Endothelial cell (in vitro differentiated cells): ENCODE measurements around the gene GZMH. TPM values are rescaled to one million over a fixed set of nuclear protein-coding genes. Genes with fewer than 3 reads are reported as not detected.
A peak's percentile ranks its signal among the peaks of the same experiment; 100 is the strongest.

Experiments used
- DNase-seq: peaks from one replicate; pipeline ENCODE4 v3.0.0; 2021; ENCODE audit warnings: low spot score
- H3K27ac Mint-ChIP-seq: one replicate; pipeline ENCODE4 v1.8.0; 2021; ENCODE audit warnings: mixed read lengths, inconsistent platforms; ENCODE audit not compliant: unreplicated experiment
- H3K27me3 Mint-ChIP-seq: one replicate; pipeline ENCODE4 v1.8.0; 2021; ENCODE audit warnings: mild to moderate bottlenecking, moderate library complexity, mixed read lengths, inconsistent platforms; ENCODE audit not compliant: unreplicated experiment
- H3K36me3 Mint-ChIP-seq: one replicate; pipeline ENCODE4 v1.8.0; 2021; ENCODE audit warnings: mild to moderate bottlenecking, low read depth, mixed read lengths, inconsistent platforms; ENCODE audit not compliant: unreplicated experiment
- H3K4me1 Mint-ChIP-seq: one replicate; pipeline ENCODE4 v1.8.0; 2021; ENCODE audit warnings: mild to moderate bottlenecking, mixed read lengths, inconsistent platforms; ENCODE audit not compliant: unreplicated experiment
- H3K4me3 Mint-ChIP-seq: one replicate; pipeline ENCODE4 v1.8.0; 2021; ENCODE audit warnings: mild to moderate bottlenecking, mixed read lengths, inconsistent platforms; ENCODE audit not compliant: unreplicated experiment
- H3K9me3 Mint-ChIP-seq: one replicate; pipeline ENCODE4 v1.8.0; 2021; ENCODE audit warnings: mixed read lengths, inconsistent platforms; ENCODE audit not compliant: unreplicated experiment
- CTCF ChIP-seq: fragments of 200-600 bp; sonication (generic); IDR thresholded peaks from one replicate; pipeline ENCODE4 v1.5.0; 2021; ENCODE audit warnings: antibody characterized with exemption; ENCODE audit not compliant: unreplicated experiment
- total RNA-seq: library from RNA; stranded (reverse); fragmentation: NEBNext Ultra II Directional; extraction: Animal tissue kit (Norgen Biotek cat#: 25700); gene quantifications from one replicate; pipeline ENCODE4 v1.2.1, GENCODE V29; 2021; ENCODE audit not compliant: unreplicated experiment

The GZMH gene
- total RNA-seq, 1 donor from 2014 or later = not detected

GRCh38 chr14:24607635-24608514, 1.6 kb downstream of the GZMH start:
- Mint-ChIP-seq H3K27me3 (peaks cover 13% of the 10 kb centered on the region), H3K9me3 (no peaks in the 10 kb centered on the region), H3K27ac (no peak overlapping the region), H3K4me3 (no peak overlapping the region), H3K36me3 (no peaks in the 10 kb centered on the region), H3K4me1 (peaks cover 15% of the 10 kb centered on the region)
- no peak for DNase-seq
- no peak for TF ChIP-seq CTCF

- no peaks in the 10 kb centered on the region for H3K36me3 Mint-ChIP-seq
- H3K27me3 Mint-ChIP-seq = peaks cover 13% of the 10 kb centered on the region
- DNase-seq = no peak
- H3K4me1 Mint-ChIP-seq = peaks cover 15% of the 10 kb centered on the region
- no peak for TF ChIP-seq CTCF
- H3K4me3 Mint-ChIP-seq = no peak overlapping the region
- H3K9me3 Mint-ChIP-seq = no peaks in the 10 kb centered on the region
- H3K27ac Mint-ChIP-seq = no peak overlapping the region
Observed at GRCh38 chr14:24607081-24607480, 2.4 kb downstream of the GZMH start.

GRCh38 chr14:24606297-24606696, 3.2 kb downstream of the GZMH start:
- DNase-seq = no peak
- peaks cover 13% of the 10 kb centered on the region for H3K27me3 Mint-ChIP-seq
- no peak for TF ChIP-seq CTCF
- H3K9me3 Mint-ChIP-seq = no peaks in the 10 kb centered on the region
- H3K4me1 Mint-ChIP-seq = peaks cover 15% of the 10 kb centered on the region
- H3K36me3 Mint-ChIP-seq = no peaks in the 10 kb centered on the region
- H3K27ac Mint-ChIP-seq = no peak overlapping the region
- no peak overlapping the region for H3K4me3 Mint-ChIP-seq

- Mint-ChIP-seq H3K4me3 (no peak overlapping the region), H3K9me3 (no peaks in the 10 kb centered on the region), H3K27me3 (peaks cover 13% of the 10 kb centered on the region), H3K27ac (no peak overlapping the region), H3K4me1 (peaks cover 15% of the 10 kb centered on the region), H3K36me3 (no peaks in the 10 kb centered on the region)
- DNase-seq = peak; percentile 53
- peak; percentile 78 for TF ChIP-seq CTCF
Observed at GRCh38 chr14:24605435-24606190, 3.9 kb downstream of the GZMH start.

- H3K4me1 Mint-ChIP-seq = peaks cover 7% of the 10 kb centered on the region
- TF ChIP-seq CTCF = no peak
- DNase-seq = no peak
- peaks cover 4% of the 10 kb centered on the region for H3K36me3 Mint-ChIP-seq
- no peaks in the 10 kb centered on the region for H3K9me3 Mint-ChIP-seq
- H3K4me3 Mint-ChIP-seq = no peak overlapping the region
- H3K27me3 Mint-ChIP-seq = peaks cover 2% of the 10 kb centered on the region
- H3K27ac Mint-ChIP-seq = no peak overlapping the region
Observed at GRCh38 chr14:24597403-24597802, 12.1 kb downstream of the GZMH start.
